Measurements from ENCODE around the gene EMSY.

The EMSY gene

DNA sequence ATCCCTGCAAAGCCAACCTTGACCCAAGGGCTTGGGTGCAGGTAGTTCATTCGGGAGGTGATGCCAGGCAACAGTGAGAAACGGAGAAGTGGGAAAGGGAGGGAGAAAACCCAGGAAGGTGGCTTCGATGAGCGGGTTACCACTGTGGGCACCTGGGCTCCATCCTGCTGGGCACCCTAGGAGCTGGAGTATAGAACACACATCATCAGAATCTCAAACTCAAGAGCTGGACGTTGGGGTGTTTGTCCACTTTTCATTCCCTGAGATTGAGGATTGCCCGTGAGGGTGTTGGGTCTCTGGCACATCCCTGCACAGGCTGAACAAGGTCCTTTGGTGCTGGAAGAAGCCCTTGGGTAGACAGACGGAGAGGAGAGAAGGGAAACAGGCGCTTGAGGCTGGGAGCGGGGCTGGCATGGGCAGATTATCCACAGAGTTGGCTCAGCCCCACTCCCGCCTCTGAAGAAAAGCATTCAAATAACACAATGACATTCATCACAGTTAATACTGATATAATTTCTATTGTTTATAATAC is 155.4 kb downstream of the EMSY start:
- no peak for DNase-seq

DNA sequence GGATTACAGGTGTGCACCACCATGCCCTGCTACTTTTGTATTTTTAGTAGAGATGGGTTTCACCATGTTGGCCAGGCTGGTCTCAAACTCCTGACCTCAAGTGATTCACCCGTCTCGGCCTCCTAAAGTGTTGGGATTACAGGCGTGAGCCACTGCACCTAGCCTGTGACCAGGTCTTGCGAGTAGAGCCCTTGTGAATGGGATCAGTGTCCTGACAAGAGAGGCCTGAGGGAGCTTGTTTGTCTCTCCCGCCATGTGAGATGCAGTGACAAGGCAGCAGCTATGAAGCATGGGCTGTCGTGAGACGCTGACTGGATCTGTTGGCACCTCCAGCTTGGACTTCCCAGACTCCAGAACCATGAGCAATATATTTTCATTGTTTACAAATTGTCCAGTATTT is 156.5 kb downstream of the EMSY start:
- DNase-seq, result no peak

DNA sequence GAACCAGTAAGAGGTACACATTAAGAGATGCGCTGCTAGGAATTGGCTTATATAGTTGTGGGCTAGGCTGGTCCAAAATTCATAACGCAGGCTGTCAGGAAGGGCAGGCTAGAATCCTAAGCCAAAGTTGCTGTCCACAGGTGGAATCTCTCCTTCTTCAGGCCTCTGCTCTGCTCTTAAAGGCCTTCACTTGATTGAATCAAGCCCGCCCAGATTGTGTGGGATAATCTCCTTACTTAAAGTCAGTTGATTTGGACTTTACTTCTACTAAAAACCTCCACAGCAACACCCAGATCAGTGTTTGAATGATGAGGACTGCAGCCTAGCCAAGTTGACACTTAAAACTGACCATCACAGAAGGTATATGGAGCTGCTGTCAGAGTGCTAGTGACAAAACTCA is 156.9 kb downstream of the EMSY start:
- DNase-seq, result no peak

DNA sequence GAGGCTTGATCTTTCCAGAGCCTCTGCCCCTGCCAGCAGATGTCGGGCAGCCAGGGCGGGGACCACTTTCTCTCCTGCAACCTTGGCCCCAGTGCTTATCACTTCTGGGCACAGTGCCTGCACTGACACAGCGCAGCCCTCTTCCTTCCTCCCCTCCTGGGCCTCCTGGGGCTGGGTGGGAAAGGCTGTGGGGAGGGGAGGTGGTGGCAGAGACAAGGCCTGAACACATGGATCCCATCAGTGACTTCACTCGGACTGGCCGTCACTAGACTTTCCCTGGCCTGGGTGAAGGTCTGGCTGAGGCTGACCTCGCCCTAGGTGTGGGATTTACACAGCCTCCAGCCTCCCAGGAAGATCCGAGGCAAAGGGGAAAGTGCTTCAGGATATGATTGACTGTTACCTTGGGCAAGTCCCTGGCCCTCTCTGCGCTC is 157.6 kb downstream of the EMSY start:
- no peak for DNase-seq
